ENCODE data around the gene UTY. TPM values are rescaled to one million over a fixed set of nuclear protein-coding genes. Genes with fewer than 3 reads are reported as not detected.

UTY gene
- total and polyA plus RNA-seq, 2 of the 13 experiments (the other 11 are each of a cell fraction or from before 2014, with no cell fraction given) = not detected

DNA sequence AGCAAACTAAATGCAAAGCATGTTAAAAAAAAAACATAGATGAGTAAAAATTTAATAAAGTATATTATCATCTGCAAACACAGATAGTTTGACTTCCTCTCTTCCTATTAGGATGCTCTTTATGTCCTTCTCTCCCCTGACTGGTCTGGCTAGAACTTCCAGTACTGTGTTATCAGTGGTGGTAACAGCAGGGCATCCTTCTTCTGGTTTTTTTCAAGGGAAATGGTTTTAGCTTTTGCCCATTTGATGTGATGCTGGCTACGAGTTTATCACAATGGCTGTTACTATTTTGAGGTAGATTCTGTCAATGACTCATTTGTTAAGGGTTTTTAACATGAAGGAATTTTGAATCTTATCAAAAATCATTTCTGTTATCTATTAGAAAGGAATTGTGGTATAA, 34.3 kb downstream of the UTY start:
- WGBS (ENCODE audit: low lambda C conversion rate) = 0% methylated on average over 1 of the region's 1 CpG
- Histone ChIP-seq H3K27me3 (ENCODE audit: control insufficient read depth in 1 of 2, insufficient read depth in 2 of 2, low read length in 2 of 2) (no peaks in the 10 kb centered on the region), H3K4me2 (ENCODE audit: low read depth, low read length) (no peak overlapping the region), H3K4me1 (ENCODE audit: insufficient read depth, low read length) (no peaks in the 10 kb centered on the region), H3K27ac (ENCODE audit: extremely low read length, insufficient read depth, low read length) (no peak overlapping the region), H3K9me3 (ENCODE audit: low read length) (no peaks in the 10 kb centered on the region), H3K36me3 (replicated peaks in 1 of 2; ENCODE audit: control insufficient read depth in 1 of 2, insufficient read depth in 2 of 2, low read length in 2 of 2) (no peaks in the 10 kb centered on the region), H4K20me1 (ENCODE audit: insufficient read depth, low read length) (no peaks in the 10 kb centered on the region), H3K9ac (ENCODE audit: insufficient read depth, low read depth, low read length) (no peak overlapping the region), H3K4me3 (replicated peaks in 1 of 3; ENCODE audit: insufficient read depth in 1 of 3, low read depth in 2 of 3, low read length in 3 of 3) (no peak overlapping the region), H3K79me2 (ENCODE audit: insufficient read depth, low read length) (no peaks in the 10 kb centered on the region), H2AFZ (ENCODE audit: low read length) (no peak overlapping the region)
- intact Hi-C loops (cut with micrococcal nuclease; ENCODE audit: unreplicated experiment) = no loop called here
- in situ Hi-C loops (cut with HindIII; ENCODE audit: extremely low pct_ligation_motif_present, low pct_unique_long_range_greater_than_20kb) = no loop called here
- TF ChIP-seq FOXA3 (CRISPR knock-in tag; IDR thresholded peaks at IDR 0.05) (no peak), ATAD3A (CRISPR knock-in tag; IDR thresholded peaks at IDR 0.05) (no peak), FLYWCH1 (CRISPR knock-in tag; IDR thresholded peaks at IDR 0.05) (no peak)
- ChIA-PET CTCF (ENCODE audit: low intra/inter-chr PET ratio, low total read pairs) (no interaction called here), POLR2A (no interaction called here)
- FAIRE-seq (no peak), DNase-seq (ENCODE audit: low spot score) (no peak), ATAC-seq (no peak)
- no TSS peak for BruUV-seq (replicated peaks)

GRCh38 chrY:13443146-13443545, 36.7 kb downstream of the UTY start:
- in situ Hi-C loops (cut with HindIII; ENCODE audit: extremely low pct_ligation_motif_present, low pct_unique_long_range_greater_than_20kb) = no loop called here
- Histone ChIP-seq H3K9ac (ENCODE audit: insufficient read depth, low read depth, low read length) (no peak overlapping the region), H3K4me1 (ENCODE audit: insufficient read depth, low read length) (no peaks in the 10 kb centered on the region), H2AFZ (ENCODE audit: low read length) (no peak overlapping the region), H3K9me3 (ENCODE audit: low read length) (no peaks in the 10 kb centered on the region), H3K36me3 (replicated peaks in 1 of 2; ENCODE audit: control insufficient read depth in 1 of 2, insufficient read depth in 2 of 2, low read length in 2 of 2) (no peaks in the 10 kb centered on the region), H3K79me2 (ENCODE audit: insufficient read depth, low read length) (no peaks in the 10 kb centered on the region), H3K4me2 (ENCODE audit: low read depth, low read length) (no peak overlapping the region), H3K27me3 (ENCODE audit: control insufficient read depth in 1 of 2, insufficient read depth in 2 of 2, low read length in 2 of 2) (no peaks in the 10 kb centered on the region), H4K20me1 (ENCODE audit: insufficient read depth, low read length) (no peaks in the 10 kb centered on the region), H3K4me3 (replicated peaks in 1 of 3; ENCODE audit: insufficient read depth in 1 of 3, low read depth in 2 of 3, low read length in 3 of 3) (no peak overlapping the region), H3K27ac (ENCODE audit: extremely low read length, insufficient read depth, low read length) (no peak overlapping the region)
- intact Hi-C loops (cut with micrococcal nuclease; ENCODE audit: unreplicated experiment) = no loop called here
- FAIRE-seq (no peak), ATAC-seq (no peak), DNase-seq (ENCODE audit: low spot score) (no peak)
- 12% methylated on average over 7 of the region's 7 CpGs for WGBS (ENCODE audit: low lambda C conversion rate)
- ChIA-PET CTCF (ENCODE audit: low intra/inter-chr PET ratio, low total read pairs) (no interaction called here), POLR2A (no interaction called here)
- BruUV-seq (replicated peaks) = no TSS peak
- no peak for TF ChIP-seq ZMYM3 (CRISPR knock-in tag; IDR thresholded peaks at IDR 0.05)
- no peak for TF ChIP-seq MLLT10 (CRISPR knock-in tag; IDR thresholded peaks at IDR 0.05)
- TF ChIP-seq ZNF616 (CRISPR knock-in tag; IDR thresholded peaks at IDR 0.05; ENCODE audit: low read depth) = no peak
- no peak for TF ChIP-seq ELF3 (CRISPR knock-in tag; IDR thresholded peaks at IDR 0.05)
- TF ChIP-seq, protein P1, sequence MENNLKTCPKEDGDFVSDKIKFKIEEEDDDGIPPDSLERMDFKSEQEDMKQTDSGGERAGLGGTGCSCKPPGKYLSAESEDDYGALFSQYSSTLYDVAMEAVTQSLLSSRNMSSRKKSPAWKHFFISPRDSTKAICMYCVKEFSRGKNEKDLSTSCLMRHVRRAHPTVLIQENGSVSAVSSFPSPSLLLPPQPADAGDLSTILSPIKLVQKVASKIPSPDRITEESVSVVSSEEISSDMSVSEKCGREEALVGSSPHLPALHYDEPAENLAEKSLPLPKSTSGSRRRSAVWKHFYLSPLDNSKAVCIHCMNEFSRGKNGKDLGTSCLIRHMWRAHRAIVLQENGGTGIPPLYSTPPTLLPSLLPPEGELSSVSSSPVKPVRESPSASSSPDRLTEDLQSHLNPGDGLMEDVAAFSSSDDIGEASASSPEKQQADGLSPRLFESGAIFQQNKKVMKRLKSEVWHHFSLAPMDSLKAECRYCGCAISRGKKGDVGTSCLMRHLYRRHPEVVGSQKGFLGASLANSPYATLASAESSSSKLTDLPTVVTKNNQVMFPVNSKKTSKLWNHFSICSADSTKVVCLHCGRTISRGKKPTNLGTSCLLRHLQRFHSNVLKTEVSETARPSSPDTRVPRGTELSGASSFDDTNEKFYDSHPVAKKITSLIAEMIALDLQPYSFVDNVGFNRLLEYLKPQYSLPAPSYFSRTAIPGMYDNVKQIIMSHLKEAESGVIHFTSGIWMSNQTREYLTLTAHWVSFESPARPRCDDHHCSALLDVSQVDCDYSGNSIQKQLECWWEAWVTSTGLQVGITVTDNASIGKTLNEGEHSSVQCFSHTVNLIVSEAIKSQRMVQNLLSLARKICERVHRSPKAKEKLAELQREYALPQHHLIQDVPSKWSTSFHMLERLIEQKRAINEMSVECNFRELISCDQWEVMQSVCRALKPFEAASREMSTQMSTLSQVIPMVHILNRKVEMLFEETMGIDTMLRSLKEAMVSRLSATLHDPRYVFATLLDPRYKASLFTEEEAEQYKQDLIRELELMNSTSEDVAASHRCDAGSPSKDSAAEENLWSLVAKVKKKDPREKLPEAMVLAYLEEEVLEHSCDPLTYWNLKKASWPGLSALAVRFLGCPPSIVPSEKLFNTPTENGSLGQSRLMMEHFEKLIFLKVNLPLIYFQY (CRISPR knock-in tag; IDR thresholded peaks at IDR 0.05; ENCODE audit: borderline replicate concordance) = no peak
- TF ChIP-seq FOXK2 (IDR thresholded peaks at IDR 0.05) = no peak
- no peak for TF ChIP-seq TFDP1 (CRISPR knock-in tag; IDR thresholded peaks at IDR 0.05; ENCODE audit: borderline replicate concordance)
- no peak for TF ChIP-seq NPAS2 (CRISPR knock-in tag; IDR thresholded peaks at IDR 0.05; ENCODE audit: borderline replicate concordance)
- no peak for TF ChIP-seq KLF15 (CRISPR knock-in tag; IDR thresholded peaks at IDR 0.05; ENCODE audit: borderline replicate concordance)
- TF ChIP-seq, protein P2, sequence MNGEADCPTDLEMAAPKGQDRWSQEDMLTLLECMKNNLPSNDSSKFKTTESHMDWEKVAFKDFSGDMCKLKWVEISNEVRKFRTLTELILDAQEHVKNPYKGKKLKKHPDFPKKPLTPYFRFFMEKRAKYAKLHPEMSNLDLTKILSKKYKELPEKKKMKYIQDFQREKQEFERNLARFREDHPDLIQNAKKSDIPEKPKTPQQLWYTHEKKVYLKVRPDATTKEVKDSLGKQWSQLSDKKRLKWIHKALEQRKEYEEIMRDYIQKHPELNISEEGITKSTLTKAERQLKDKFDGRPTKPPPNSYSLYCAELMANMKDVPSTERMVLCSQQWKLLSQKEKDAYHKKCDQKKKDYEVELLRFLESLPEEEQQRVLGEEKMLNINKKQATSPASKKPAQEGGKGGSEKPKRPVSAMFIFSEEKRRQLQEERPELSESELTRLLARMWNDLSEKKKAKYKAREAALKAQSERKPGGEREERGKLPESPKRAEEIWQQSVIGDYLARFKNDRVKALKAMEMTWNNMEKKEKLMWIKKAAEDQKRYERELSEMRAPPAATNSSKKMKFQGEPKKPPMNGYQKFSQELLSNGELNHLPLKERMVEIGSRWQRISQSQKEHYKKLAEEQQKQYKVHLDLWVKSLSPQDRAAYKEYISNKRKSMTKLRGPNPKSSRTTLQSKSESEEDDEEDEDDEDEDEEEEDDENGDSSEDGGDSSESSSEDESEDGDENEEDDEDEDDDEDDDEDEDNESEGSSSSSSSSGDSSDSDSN (CRISPR knock-in tag; IDR thresholded peaks at IDR 0.05) = no peak
- TF ChIP-seq NFE2 (CRISPR knock-in tag; IDR thresholded peaks at IDR 0.05) = no peak

All from HepG2 (cell line).